Pancreas (tissue), 10 donors: ENCODE results near the gene FMN2. TPM values are rescaled to one million over a fixed set of nuclear protein-coding genes. Genes with fewer than 3 reads are reported as not detected.

ENCODE experiments used
- ATAC-seq, 4 donors: fragments of 200-7000 bp; cut with Tn5 transposase; one replicate each; pipeline versions ENCODE4 v1.8.0 to v1.9.1; 2020; ENCODE audit warnings: mild to moderate bottlenecking in 4 of 4, moderate library complexity in 4 of 4
- DNase-seq, 6 donors: peaks; one replicate each; pipeline ENCODE4 v3.0.0-alpha.2; 2020
- FAIRE-seq: peaks from 2 replicates; lab custom pipeline; 2012; peaks lifted over from hg19 to GRCh38; lab: Jason Lieb, UNC
- H3K27ac ChIP-seq, 4 donors: fragments of 200-600 bp; sonication (generic); 1 replicate in 3 of 4; 2 replicates in 1 of 4; pipeline versions ENCODE4 v1.5.0 to v1.8.0; 2020
- H3K27me3 ChIP-seq, 4 donors: fragments of 200-600 bp; one replicate each; pipeline ENCODE4 v1.8.0; 2021
- H3K36me3 ChIP-seq, 3 donors: fragments of 200-600 bp; sonication (generic) in 1 of 3; one replicate each; pipeline versions ENCODE4 v1.5.0 to v1.8.0; 2020 to 2021
- H3K4me1 ChIP-seq, 3 donors: fragments of 200-600 bp; one replicate each; pipeline ENCODE4 v1.8.0; 2021
- H3K4me3 ChIP-seq, 4 donors: fragments of 200-600 bp; sonication (generic) in 2 of 4; one replicate each; pipeline versions ENCODE4 v1.5.0 to v1.8.0; 2020 to 2021
- H3K9me3 ChIP-seq, 4 donors: fragments of 200-600 bp; one replicate each; pipeline ENCODE4 v1.8.0; 2021
- CTCF ChIP-seq, 4 donors: fragments of 200-600 bp; sonication (generic) in 3 of 4; IDR thresholded peaks; one replicate each; pipeline versions ENCODE4 v1.5.0 to v1.8.0; 2021; ENCODE audit warnings: antibody characterized with exemption in 4 of 4
- WGBS, 2 donors: extraction: QIAGEN DNeasy Blood & Tissue Kit; methylation state at CpG; one replicate each; pipeline ENCODE4 v1.1.7; 2013; 5-methylcytosine and 5-hydroxymethylcytosine counted together
- intact Hi-C, 3 donors: fragments of 100-400 bp; cut with DNase I; formaldehyde crosslinking; loops; one replicate each; pipeline versions ENCODE4 v1.11.1 to v1.14.2; 2022
- polyA plus RNA-seq, 2 donors: library from polyadenylated mRNA; stranded (reverse); fragments of 200-250 nt; gene quantifications; one replicate each; pipeline ENCODE4 v1.2.3, GENCODE V29; 2013
- total RNA-seq, 6 donors: library from RNA; stranded (reverse); fragmentation: NEBNext Ultra II Directional in 4 of 6; extraction: Animal tissue kit (Norgen Biotek cat#: 25700) in 4 of 6; gene quantifications; one replicate each; pipeline versions ENCODE4 v1.2.1 to v1.2.4, GENCODE V29; 2021 to 2023
- donor health status: healthy with polysubstance abuse.
- donor health status: DM: no; HTN: no; CAD: no; lungs with moderate emphysema.
- donor health status: DM: no; HTN: no; CAD: no.
- donor health status: control.
- donor health status: control.
- donor health status: Bipolar disorder and iron deficiency.
- donor health status: DM: yes; HTN: yes; CAD: no.
- donor health status: DM: no; HTN: no; CAD: no.
- donor health status: DM: no; HTN: no; CAD: no.
- donor health status: DM: yes; HTN: yes; CAD: no.

FMN2 gene
- total and polyA plus RNA-seq, 8 donors: 0.56 to 8.2 (median 2.0) TPM

GRCh38 chr1:240109130-240109529, 17.4 kb downstream of the FMN2 start:
- Histone ChIP-seq H3K9me3 (no peaks in the 10 kb centered on the region), H3K27ac (no peak overlapping the region), H3K4me1 (no peaks in the 10 kb centered on the region), H3K4me3 (no peak overlapping the region), H3K36me3 (no peaks in the 10 kb centered on the region), H3K27me3 (no peaks in the 10 kb centered on the region)
- intact Hi-C loops: no loop called here
- DNase-seq (no peak), ATAC-seq (no peak), FAIRE-seq (no peak)
- TF ChIP-seq CTCF (IDR thresholded peaks at IDR 0.05): no peak
- WGBS, 2 donors: 45 to 70% methylated on average over 2 of the region's 2 CpGs

- DNase-seq (no peak), FAIRE-seq (no peak), ATAC-seq (no peak)
- Histone ChIP-seq H3K9me3 (no peaks in the 10 kb centered on the region), H3K4me1 (no peaks in the 10 kb centered on the region), H3K27ac (no peak overlapping the region), H3K27me3 (no peaks in the 10 kb centered on the region), H3K36me3 (no peaks in the 10 kb centered on the region), H3K4me3 (no peak overlapping the region)
- WGBS, 2 donors: 59 to 67% methylated on average over 5 of the region's 5 CpGs
- intact Hi-C loops: no loop called here
- no peak for TF ChIP-seq CTCF (IDR thresholded peaks at IDR 0.05)
These were observed 18.4 kb downstream of the FMN2 start for GRCh38 chr1:240109920-240110636.

GRCh38 chr1:240111558-240111957, 19.9 kb downstream of the FMN2 start:
- no peak for TF ChIP-seq CTCF (IDR thresholded peaks at IDR 0.05)
- H3K4me3 ChIP-seq: no peak overlapping the region
- 80 to 83% methylated on average over 6 of the region's 6 CpGs for WGBS, 2 donors
- DNase-seq (no peak), FAIRE-seq (no peak), ATAC-seq (no peak)
- no peaks in the 10 kb centered on the region for H3K27me3 ChIP-seq
- no peaks in the 10 kb centered on the region for H3K36me3 ChIP-seq
- H3K9me3 ChIP-seq: no peaks in the 10 kb centered on the region
- intact Hi-C loops: no loop called here
- H3K4me1 ChIP-seq: no peaks in the 10 kb centered on the region
- H3K27ac ChIP-seq: no peak overlapping the region

GRCh38 chr1:240114222-240114621, 22.5 kb downstream of the FMN2 start:
- H3K9me3 ChIP-seq: no peaks in the 10 kb centered on the region
- H3K27ac ChIP-seq: no peak overlapping the region
- H3K4me1 ChIP-seq: no peaks in the 10 kb centered on the region
- TF ChIP-seq CTCF (IDR thresholded peaks at IDR 0.05): no peak
- intact Hi-C loops: no loop called here
- ATAC-seq (no peak), FAIRE-seq (no peak), DNase-seq (no peak)
- WGBS, 2 donors: 11 to 15% methylated on average over 1 of the region's 1 CpG
- no peak overlapping the region for H3K4me3 ChIP-seq
- H3K36me3 ChIP-seq: no peaks in the 10 kb centered on the region
- no peaks in the 10 kb centered on the region for H3K27me3 ChIP-seq

- WGBS, 2 donors: 69 to 80% methylated on average over 6 of the region's 6 CpGs
These were observed 24.1 kb downstream of the FMN2 start for GRCh38 chr1:240115831-240116230.

More at GRCh38 chr1:240115831-240116230, 24.1 kb downstream of the FMN2 start:
- Histone ChIP-seq H3K27me3 (no peaks in the 10 kb centered on the region), H3K36me3 (no peaks in the 10 kb centered on the region), H3K4me1 (no peaks in the 10 kb centered on the region), H3K27ac (no peak overlapping the region), H3K9me3 (no peaks in the 10 kb centered on the region), H3K4me3 (no peak overlapping the region)
- DNase-seq (no peak), FAIRE-seq (no peak), ATAC-seq (no peak)
- no peak for TF ChIP-seq CTCF (IDR thresholded peaks at IDR 0.05)
- intact Hi-C loops: no loop called here
